Natural killer cell (primary cell): ENCODE measurements around the gene PSMB10. TPM values are rescaled to one million over a fixed set of nuclear protein-coding genes. Genes with fewer than 3 reads are reported as not detected.
A peak's percentile ranks its signal among the peaks of the same experiment; 100 is the strongest.

Experiments used
- ATAC-seq, 3 donors: fragments of 150-1000 bp in 2 of 3; fragments of 200-7000 bp in 1 of 3; cut with Tn5 transposase; 1 replicate in 1 of 3; 2 replicates in 2 of 3; pipeline ENCODE4 v1.10.0; 2021; ENCODE audit warnings: mild to moderate bottlenecking in 2 of 3, moderate library complexity in 2 of 3
- DNase-seq, 2 donors: peaks; one replicate each; pipeline versions ENCODE4 v3.0.0 to v3.0.0-alpha.2; 2013 to 2021; ENCODE audit warnings: mixed read lengths in 1 of 2
- H3K27ac ChIP-seq: one replicate; pipeline ENCODE4 v1.5.1; 2013; ENCODE audit warnings: mild to moderate bottlenecking, low read length
- H3K27me3 ChIP-seq: one replicate; pipeline ENCODE4 v1.6.1; 2013; ENCODE audit warnings: low read length; ENCODE audit not compliant: control insufficient read depth, insufficient read depth
- H3K36me3 ChIP-seq: one replicate; pipeline ENCODE4 v1.6.1; 2013; ENCODE audit warnings: low read length; ENCODE audit not compliant: control insufficient read depth, insufficient read depth
- H3K4me1 ChIP-seq: one replicate; pipeline ENCODE4 v1.6.1; 2013; ENCODE audit warnings: low read length; ENCODE audit not compliant: control insufficient read depth, insufficient read depth
- H3K4me3 ChIP-seq: one replicate; pipeline ENCODE4 v1.5.1; 2013; ENCODE audit warnings: low read length
- H3K9me3 ChIP-seq: one replicate; pipeline ENCODE4 v1.6.1; 2013; ENCODE audit warnings: low read length; ENCODE audit not compliant: control insufficient read depth, insufficient read depth
- H3K27ac Mint-ChIP-seq, 2 donors: one replicate each; pipeline ENCODE4 v1.8.0; 2022; ENCODE audit warnings: mild to moderate bottlenecking in 2 of 2, mixed read lengths in 2 of 2, moderate library complexity in 1 of 2
- H3K27me3 Mint-ChIP-seq, 2 donors: one replicate each; pipeline ENCODE4 v1.8.0; 2022; ENCODE audit warnings: low read depth in 2 of 2, mixed read lengths in 2 of 2
- H3K36me3 Mint-ChIP-seq: one replicate; pipeline ENCODE4 v1.8.0; 2022; ENCODE audit warnings: mixed read lengths
- H3K4me1 Mint-ChIP-seq, 2 donors: one replicate each; pipeline ENCODE4 v1.8.0; 2022; ENCODE audit warnings: mixed read lengths in 2 of 2
- H3K4me3 Mint-ChIP-seq: one replicate; pipeline ENCODE4 v1.8.0; 2022; ENCODE audit warnings: mild to moderate bottlenecking, moderate library complexity, mixed read lengths
- H3K9me3 Mint-ChIP-seq, 2 donors: one replicate each; pipeline ENCODE4 v1.8.0; 2022; ENCODE audit warnings: mixed read lengths in 2 of 2
- WGBS: methylation state at CpG from one replicate; pipeline ENCODE4 v1.1.7; 2013; ENCODE audit warnings: missing lambda C conversion rate; ENCODE audit not compliant: insufficient coverage; 5-methylcytosine and 5-hydroxymethylcytosine counted together
- intact Hi-C: fragments of 100-400 bp; cut with micrococcal nuclease; formaldehyde crosslinking; loops from one replicate; pipeline ENCODE4 v1.14.2; 2022
- total RNA-seq, 4 donors: library from RNA; stranded (reverse); fragments of 120-200 nt in 1 of 4; gene quantifications; one replicate each; pipeline versions ENCODE4 v1.2.3 to v1.2.4, GENCODE V29; 2013 to 2022
- TF ChIP-seq, protein P1 (sequence below): fragments of 200-600 bp; IDR thresholded peaks from one replicate; pipeline ENCODE4 v1.8.0; 2022; ENCODE audit warnings: antibody characterized with exemption

Gene PSMB10
- total RNA-seq, 3 donors from 2014 or later (not counting 1 experiment from before 2014, with no cell fraction given), result 237 to 247 (median 243) TPM

GRCh38 chr16:67910158-67910557 lies 26.5 kb downstream of the PSMB10 start:
- Histone ChIP-seq H3K9me3 (no peaks in the 10 kb centered on the region), H3K4me1 (no peaks in the 10 kb centered on the region), H3K27me3 (no peaks in the 10 kb centered on the region), H3K27ac (no peak overlapping the region), H3K4me3 (no peak overlapping the region), H3K36me3 (peaks cover 13% of the 10 kb centered on the region)
- DNase-seq, result no peak
- 74% methylated on average over 2 of the region's 2 CpGs for WGBS
- Mint-ChIP-seq H3K36me3 (no peaks in the 10 kb centered on the region), H3K4me3 (no peak overlapping the region), H3K4me1 (peaks cover 4 to 17% of the 10 kb centered on the region in 2 donors), H3K27ac (no peak overlapping the region), H3K27me3 (no peaks in the 10 kb centered on the region), H3K9me3 (no peaks in the 10 kb centered on the region)
- no peak for ATAC-seq
- TF ChIP-seq, protein P1, sequence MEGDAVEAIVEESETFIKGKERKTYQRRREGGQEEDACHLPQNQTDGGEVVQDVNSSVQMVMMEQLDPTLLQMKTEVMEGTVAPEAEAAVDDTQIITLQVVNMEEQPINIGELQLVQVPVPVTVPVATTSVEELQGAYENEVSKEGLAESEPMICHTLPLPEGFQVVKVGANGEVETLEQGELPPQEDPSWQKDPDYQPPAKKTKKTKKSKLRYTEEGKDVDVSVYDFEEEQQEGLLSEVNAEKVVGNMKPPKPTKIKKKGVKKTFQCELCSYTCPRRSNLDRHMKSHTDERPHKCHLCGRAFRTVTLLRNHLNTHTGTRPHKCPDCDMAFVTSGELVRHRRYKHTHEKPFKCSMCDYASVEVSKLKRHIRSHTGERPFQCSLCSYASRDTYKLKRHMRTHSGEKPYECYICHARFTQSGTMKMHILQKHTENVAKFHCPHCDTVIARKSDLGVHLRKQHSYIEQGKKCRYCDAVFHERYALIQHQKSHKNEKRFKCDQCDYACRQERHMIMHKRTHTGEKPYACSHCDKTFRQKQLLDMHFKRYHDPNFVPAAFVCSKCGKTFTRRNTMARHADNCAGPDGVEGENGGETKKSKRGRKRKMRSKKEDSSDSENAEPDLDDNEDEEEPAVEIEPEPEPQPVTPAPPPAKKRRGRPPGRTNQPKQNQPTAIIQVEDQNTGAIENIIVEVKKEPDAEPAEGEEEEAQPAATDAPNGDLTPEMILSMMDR, result no peak
- intact Hi-C loops, result no loop called here

DNA sequence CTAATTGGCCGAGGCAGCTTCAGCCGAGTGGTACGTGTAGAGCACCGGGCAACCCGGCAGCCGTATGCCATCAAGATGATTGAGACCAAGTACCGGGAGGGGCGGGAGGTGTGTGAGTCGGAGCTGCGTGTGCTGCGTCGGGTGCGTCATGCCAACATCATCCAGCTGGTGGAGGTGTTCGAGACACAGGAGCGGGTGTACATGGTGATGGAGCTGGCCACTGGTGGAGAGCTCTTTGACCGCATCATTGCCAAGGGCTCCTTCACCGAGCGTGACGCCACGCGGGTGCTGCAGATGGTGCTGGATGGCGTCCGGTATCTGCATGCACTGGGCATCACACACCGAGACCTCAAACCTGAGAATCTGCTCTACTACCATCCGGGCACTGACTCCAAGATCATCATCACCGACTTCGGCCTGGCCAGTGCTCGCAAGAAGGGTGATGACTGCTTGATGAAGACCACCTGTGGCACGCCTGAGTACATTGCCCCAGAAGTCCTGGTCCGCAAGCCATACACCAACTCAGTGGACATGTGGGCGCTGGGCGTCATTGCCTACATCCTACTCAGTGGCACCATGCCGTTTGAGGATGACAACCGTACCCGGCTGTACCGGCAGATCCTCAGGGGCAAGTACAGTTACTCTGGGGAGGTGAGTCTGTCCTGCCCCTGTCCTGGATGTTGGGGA lies 27.5 kb downstream of the PSMB10 start:
- H3K27ac ChIP-seq, result no peak overlapping the region
- H3K4me3 ChIP-seq, result no peak overlapping the region
- H3K36me3 ChIP-seq, result peaks cover 13% of the 10 kb centered on the region
- Mint-ChIP-seq H3K4me3 (no peak overlapping the region), H3K36me3 (no peaks in the 10 kb centered on the region), H3K4me1 (peaks cover 4 to 20% of the 10 kb centered on the region in 2 donors), H3K9me3 (no peaks in the 10 kb centered on the region), H3K27ac (peak overlapping the region; percentile 21 to 64), H3K27me3 (no peaks in the 10 kb centered on the region)
- intact Hi-C loops, result no loop called here
- no peak for DNase-seq
- H3K4me1 ChIP-seq, result no peaks in the 10 kb centered on the region
- no peaks in the 10 kb centered on the region for H3K9me3 ChIP-seq
- H3K27me3 ChIP-seq, result no peaks in the 10 kb centered on the region
- 98% methylated on average over 36 of the region's 36 CpGs for WGBS
- TF ChIP-seq, protein P1, result no peak
- no peak for ATAC-seq

DNA sequence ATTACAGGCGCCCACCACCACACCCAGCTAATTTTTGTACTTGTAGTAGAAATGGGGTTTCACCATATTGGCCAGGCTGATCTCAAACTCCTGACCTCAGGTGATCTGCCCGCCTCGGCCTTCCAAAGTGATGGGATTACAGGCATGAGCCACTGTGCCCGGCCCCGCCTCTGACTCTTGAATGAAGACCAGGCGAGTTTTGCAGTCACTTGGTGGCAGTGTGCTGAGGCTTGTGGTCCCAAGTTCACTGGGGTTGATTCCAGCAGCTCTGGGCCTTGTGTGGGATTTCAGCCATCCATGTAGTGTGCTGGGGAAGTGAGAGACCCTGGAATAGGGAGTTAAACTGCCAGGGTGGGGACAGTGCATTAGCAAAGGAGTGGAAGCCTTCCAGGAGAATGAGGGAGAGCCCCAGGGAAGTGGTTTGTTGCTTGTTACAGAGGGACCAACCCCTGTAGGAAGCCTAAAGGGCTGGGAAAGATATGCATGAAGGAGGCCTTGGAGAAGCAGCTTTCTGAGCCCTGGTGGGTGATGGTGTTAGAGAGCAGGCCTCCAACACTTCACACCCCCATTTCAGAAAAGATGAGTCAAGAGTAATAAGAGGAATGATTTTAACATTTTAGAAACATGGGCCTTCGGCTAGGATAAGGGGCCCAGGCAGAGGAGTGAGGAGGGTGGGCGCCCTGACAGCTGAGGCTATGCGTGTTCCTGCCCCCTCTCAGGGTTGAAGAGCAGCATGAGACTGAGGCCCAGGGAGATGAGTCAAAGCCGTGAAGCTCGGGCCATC lies 29.1 kb downstream of the PSMB10 start:
- intact Hi-C loops, result no loop called here
- H3K9me3 Mint-ChIP-seq, result no peaks in the 10 kb centered on the region
- peaks cover 4 to 16% of the 10 kb centered on the region in 2 donors for H3K4me1 Mint-ChIP-seq
- H3K36me3 Mint-ChIP-seq, result no peaks in the 10 kb centered on the region
- H3K27ac Mint-ChIP-seq, result no peak overlapping the region
- 96% methylated on average over 10 of the region's 11 CpGs for whole genome bisulfite sequencing
- H3K27me3 Mint-ChIP-seq, result no peaks in the 10 kb centered on the region
- H3K4me3 ChIP-seq, result no peak overlapping the region
- ATAC-seq, result no peak
- no peak for DNase-seq
- TF ChIP-seq, protein P1, result no peak
- H3K4me1 ChIP-seq, result no peaks in the 10 kb centered on the region
- no peaks in the 10 kb centered on the region for H3K27me3 ChIP-seq
- H3K36me3 ChIP-seq, result peaks cover 16% of the 10 kb centered on the region
- no peak overlapping the region for H3K27ac ChIP-seq
- no peak overlapping the region for H3K4me3 Mint-ChIP-seq
- no peaks in the 10 kb centered on the region for H3K9me3 ChIP-seq
